A549 (cell line): ENCODE results near the gene TMEM35B. TPM values are rescaled to one million over a fixed set of nuclear protein-coding genes. Genes with fewer than 3 reads are reported as not detected.
"Not testable (repeated sequence)": the region's sequence is repeated elsewhere in the genome, so short reads cannot be mapped to it uniquely, and the experiment has no call there.

ENCODE experiments used
- ATAC-seq, 2 experiments: fragments of 200-7000 bp in 1 of 2; fragments of >200 bp in 1 of 2; cut with Nextera tagmentation in 1 of 2; cut with Tn5 transposase in 1 of 2; 3 replicates each; pipeline versions ENCODE4 v1.8.0 to v1.9.1; 2018 to 2020; ENCODE audit warnings: mild to moderate bottlenecking in 1 of 2, moderate library complexity in 1 of 2
- CTCF ChIA-PET: fragments of 300-600 bp; sonication (Branson Sonifier 250); formaldehyde crosslinking; extraction: SDS; loops from one replicate; lab custom pipeline; 2021; ENCODE audit warnings: antibody characterized with exemption, inconsistent platforms; lab: Yijun Ruan, JAX
- POLR2A ChIA-PET: fragments of 350-600 bp; formaldehyde crosslinking; extraction: SDS; loops from one replicate; lab custom pipeline; 2021; ENCODE audit warnings: antibody characterized with exemption, inconsistent platforms; lab: Yijun Ruan, JAX
- DNase-seq, 2 experiments: peaks; one replicate each; pipeline versions ENCODE4 v3.0.0 to v3.0.0-alpha.2; 2011 to 2016; ENCODE audit warnings: low read depth in 1 of 2, low spot score in 1 of 2
- FAIRE-seq: peaks from 2 replicates; lab custom pipeline; 2011; peaks lifted over from hg19 to GRCh38; lab: Jason Lieb, UNC
- H3K27ac ChIP-seq, 2 experiments: fragments of >200 bp; sonication (Bioruptor Twin); formaldehyde crosslinking; 3 replicates each; pipeline ENCODE4 v1.5.1; 2016 to 2017
- H3K4me1 ChIP-seq: fragments of >200 bp; sonication (Bioruptor Twin); formaldehyde crosslinking; 3 replicates; pipeline ENCODE4 v1.6.1; 2016
- H3K4me2 ChIP-seq: fragments of >200 bp; sonication (Bioruptor Twin); formaldehyde crosslinking; 3 replicates; pipeline ENCODE4 v1.6.1; 2016
- H3K4me3 ChIP-seq: fragments of >200 bp; sonication (Bioruptor Twin); formaldehyde crosslinking; 3 replicates; pipeline ENCODE4 v1.5.1; 2016
- H3K9me3 ChIP-seq: fragments of >200 bp; sonication (Bioruptor Twin); formaldehyde crosslinking; 3 replicates; pipeline ENCODE4 v1.6.1; 2016
- EHF ChIP-seq: fragments of 250-450 bp; sonication (Bioruptor Pico); IDR thresholded peaks from 2 replicates; pipeline ENCODE4 v1.5.0; 2020; ENCODE audit warnings: mild to moderate bottlenecking
- HOXB13 ChIP-seq: fragments of 250-450 bp; sonication (Bioruptor Pico); IDR thresholded peaks from 2 replicates; pipeline ENCODE4 v1.5.0; 2020; ENCODE audit warnings: low read depth, mild to moderate bottlenecking, moderate library complexity
- JUN ChIP-seq, 2 experiments: fragments of >200 bp; sonication (Bioruptor Twin); formaldehyde crosslinking; IDR thresholded peaks; 2 replicates in 1 of 2; 3 replicates in 1 of 2; pipeline ENCODE4 v1.6.1; 2016 to 2017
- KDM1A ChIP-seq: fragments of 200-600 bp; sonication (generic); IDR thresholded peaks from 2 replicates; pipeline ENCODE4 v1.6.1; 2016; ENCODE audit warnings: low read depth, mild to moderate bottlenecking
- MAFK ChIP-seq: fragments of 450-650 bp; IDR thresholded peaks from 2 replicates; pipeline ENCODE4 v1.6.1; 2014; ENCODE audit not compliant: partially characterized antibody
- NFE2L2 ChIP-seq: fragments of 150-350 bp; conservative IDR thresholded peaks from 2 replicates; pipeline ENCODE4 v1.6.1; 2014; ENCODE audit warnings: low read length
- NR3C1 ChIP-seq: fragments of >200 bp; sonication (Bioruptor Twin); formaldehyde crosslinking; IDR thresholded peaks from 3 replicates; pipeline ENCODE4 v1.6.1; 2017
- PHF8 ChIP-seq: fragments of 200-600 bp; sonication (generic); IDR thresholded peaks from 2 replicates; pipeline ENCODE4 v1.6.1; 2016; ENCODE audit warnings: low read depth, mild to moderate bottlenecking, antibody characterized with exemption, moderate library complexity, borderline replicate concordance
- POLR2A ChIP-seq: IDR thresholded peaks from 2 replicates; pipeline ENCODE4 v1.6.1; 2012; ENCODE audit warnings: mild to moderate bottlenecking, low read length
- RAD21 ChIP-seq, 2 experiments: fragments of >200 bp in 1 of 2; sonication (Bioruptor Twin) in 1 of 2; formaldehyde crosslinking in 1 of 2; IDR thresholded peaks in 1 of 2; conservative IDR thresholded peaks in 1 of 2; 2 replicates in 1 of 2; 3 replicates in 1 of 2; pipeline ENCODE4 v1.6.1; 2012 to 2018; ENCODE audit warnings: inconsistent platforms in 1 of 2
- RFX5 ChIP-seq: fragments of 450-650 bp; IDR thresholded peaks from 2 replicates; pipeline ENCODE4 v1.7.1; 2014; ENCODE audit warnings: antibody characterized with exemption, mild to moderate bottlenecking, moderate library complexity
- RNF2 ChIP-seq: fragments of 200-600 bp; sonication (generic); IDR thresholded peaks from 2 replicates; pipeline ENCODE4 v1.6.1; 2016; ENCODE audit warnings: low read depth, mild to moderate bottlenecking, antibody characterized with exemption, moderate library complexity, borderline replicate concordance
- TFCP2L1 ChIP-seq: fragments of 250-450 bp; sonication (Bioruptor Pico); IDR thresholded peaks from 2 replicates; pipeline ENCODE4 v1.5.0; 2021; ENCODE audit warnings: mild to moderate bottlenecking
- WGBS: methylation state at CpG from one replicate; pipeline ENCODE4 v1.1.6; 2017; ENCODE audit errors: missing lambda C conversion rate; 5-methylcytosine and 5-hydroxymethylcytosine counted together
- polyA plus RNA-seq, 4 experiments: library from polyadenylated mRNA; depleted of rRNA in 3 of 4; stranded (reverse); fragments of >200 nt; fragmentation: RNase III in 1 of 4; extraction: RNeasy Plus Mini Kit Qiagen cat#74134 plus additional on column Dnase treatment in 1 of 4; gene quantifications; 2 replicates in 3 of 4; 3 replicates in 1 of 4; pipeline ENCODE4 v1.2.3, GENCODE V29; 2011 to 2017
- TF ChIP-seq, protein P1 (sequence below): fragments of 250-450 bp; sonication (Bioruptor Pico); IDR thresholded peaks from 2 replicates; pipeline ENCODE4 v1.5.0; 2021; ENCODE audit warnings: mild to moderate bottlenecking, moderate library complexity, borderline replicate concordance
- TF ChIP-seq, protein P2 (sequence below): fragments of >200 bp; sonication (Bioruptor Twin); formaldehyde crosslinking; IDR thresholded peaks from 3 replicates; pipeline ENCODE4 v1.6.1; 2016
- TF ChIP-seq, protein P3 (sequence below): IDR thresholded peaks from 2 replicates; pipeline ENCODE4 v1.6.1; 2012; ENCODE audit warnings: low read depth, borderline replicate concordance

The TMEM35B gene
- polyA plus RNA-seq, 2 of the 4 experiments (the other 2 are of a cell fraction): 13.3 to 27.2 TPM

DNA sequence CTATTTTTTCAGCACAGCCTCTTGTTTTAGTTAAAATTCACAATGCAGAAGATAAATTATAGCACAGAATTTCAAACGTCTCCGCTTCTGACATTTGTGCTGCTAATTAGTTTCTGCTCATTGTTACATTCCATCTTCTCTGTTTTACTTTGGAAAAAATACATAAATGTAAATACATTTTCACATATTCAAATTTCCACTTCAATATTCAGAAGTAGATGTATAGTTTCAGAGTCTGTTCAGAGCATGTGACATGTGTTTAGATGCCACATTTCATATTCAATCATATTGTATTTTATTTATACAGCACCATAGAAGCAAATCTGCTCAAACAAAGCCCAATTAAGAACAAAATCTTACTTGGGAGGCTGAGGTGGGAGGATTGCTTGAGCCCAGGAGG is 19.6 kb downstream of the TMEM35B start:
- ChIA-PET CTCF (no interaction called here), POLR2A (no interaction called here)
- Histone ChIP-seq H3K4me1 (no peaks in the 10 kb centered on the region), H3K4me3 (no peak overlapping the region), H3K27ac (no peak overlapping the region), H3K9me3 (peaks cover 11% of the 10 kb centered on the region), H3K4me2 (no peak overlapping the region)
- FAIRE-seq (no peak), ATAC-seq (no peak), DNase-seq (no peak)
- TF ChIP-seq EHF (CRISPR knock-in tag): no peak
- TF ChIP-seq, protein P1, sequence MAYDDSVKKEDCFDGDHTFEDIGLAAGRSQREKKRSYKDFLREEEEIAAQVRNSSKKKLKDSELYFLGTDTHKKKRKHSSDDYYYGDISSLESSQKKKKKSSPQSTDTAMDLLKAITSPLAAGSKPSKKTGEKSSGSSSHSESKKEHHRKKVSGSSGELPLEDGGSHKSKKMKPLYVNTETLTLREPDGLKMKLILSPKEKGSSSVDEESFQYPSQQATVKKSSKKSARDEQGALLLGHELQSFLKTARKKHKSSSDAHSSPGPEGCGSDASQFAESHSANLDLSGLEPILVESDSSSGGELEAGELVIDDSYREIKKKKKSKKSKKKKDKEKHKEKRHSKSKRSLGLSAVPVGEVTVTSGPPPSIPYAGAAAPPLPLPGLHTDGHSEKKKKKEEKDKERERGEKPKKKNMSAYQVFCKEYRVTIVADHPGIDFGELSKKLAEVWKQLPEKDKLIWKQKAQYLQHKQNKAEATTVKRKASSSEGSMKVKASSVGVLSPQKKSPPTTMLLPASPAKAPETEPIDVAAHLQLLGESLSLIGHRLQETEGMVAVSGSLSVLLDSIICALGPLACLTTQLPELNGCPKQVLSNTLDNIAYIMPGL: no peak
- no peak for TF ChIP-seq JUN (IDR thresholded peaks at IDR 0.05)
- no peak for TF ChIP-seq NR3C1
- TF ChIP-seq PHF8: no peak
- TF ChIP-seq RNF2: no peak
- TF ChIP-seq POLR2A: no peak
- TF ChIP-seq, protein P2, sequence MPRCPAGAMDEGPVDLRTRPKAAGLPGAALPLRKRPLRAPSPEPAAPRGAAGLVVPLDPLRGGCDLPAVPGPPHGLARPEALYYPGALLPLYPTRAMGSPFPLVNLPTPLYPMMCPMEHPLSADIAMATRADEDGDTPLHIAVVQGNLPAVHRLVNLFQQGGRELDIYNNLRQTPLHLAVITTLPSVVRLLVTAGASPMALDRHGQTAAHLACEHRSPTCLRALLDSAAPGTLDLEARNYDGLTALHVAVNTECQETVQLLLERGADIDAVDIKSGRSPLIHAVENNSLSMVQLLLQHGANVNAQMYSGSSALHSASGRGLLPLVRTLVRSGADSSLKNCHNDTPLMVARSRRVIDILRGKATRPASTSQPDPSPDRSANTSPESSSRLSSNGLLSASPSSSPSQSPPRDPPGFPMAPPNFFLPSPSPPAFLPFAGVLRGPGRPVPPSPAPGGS: no peak
- TF ChIP-seq KDM1A: no peak
- TF ChIP-seq HOXB13 (CRISPR knock-in tag): no peak
- 66% methylated on average over 2 of the region's 2 CpGs for WGBS

DNA sequence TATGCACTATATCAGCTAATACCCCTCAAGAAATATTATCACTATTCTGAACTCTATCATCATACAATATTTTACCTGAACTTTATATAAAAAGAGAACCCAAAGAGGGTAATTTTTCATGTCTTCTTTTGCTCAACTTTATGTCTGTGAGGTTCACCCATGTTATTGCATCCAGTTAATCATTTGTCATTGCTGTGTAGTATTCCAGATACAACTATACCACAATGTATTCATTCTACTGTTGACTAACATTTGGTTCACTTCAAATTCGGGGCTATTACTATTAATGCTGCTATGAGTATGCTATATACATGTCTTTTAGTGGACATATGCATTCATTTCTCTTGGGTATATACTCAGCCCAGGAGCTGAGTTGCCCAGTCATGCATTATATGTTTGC is 34.7 kb downstream of the TMEM35B start:
- 0% methylated on average over 1 of the region's 1 CpG for WGBS
- Histone ChIP-seq H3K9me3 (no peaks in the 10 kb centered on the region), H3K27ac (no peak overlapping the region), H3K4me2 (no peak overlapping the region), H3K4me3 (no peak overlapping the region), H3K4me1 (no peaks in the 10 kb centered on the region)
- TF ChIP-seq, protein P3, sequence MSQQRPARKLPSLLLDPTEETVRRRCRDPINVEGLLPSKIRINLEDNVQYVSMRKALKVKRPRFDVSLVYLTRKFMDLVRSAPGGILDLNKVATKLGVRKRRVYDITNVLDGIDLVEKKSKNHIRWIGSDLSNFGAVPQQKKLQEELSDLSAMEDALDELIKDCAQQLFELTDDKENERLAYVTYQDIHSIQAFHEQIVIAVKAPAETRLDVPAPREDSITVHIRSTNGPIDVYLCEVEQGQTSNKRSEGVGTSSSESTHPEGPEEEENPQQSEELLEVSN: no peak
- no peak for TF ChIP-seq RFX5
- TF ChIP-seq HOXB13 (CRISPR knock-in tag): no peak
- TF ChIP-seq, protein P2: no peak
- no peak for TF ChIP-seq POLR2A
- TF ChIP-seq RAD21 (conservative IDR thresholded peaks at IDR 0.05 in 1 of 2, IDR thresholded peaks at IDR 0.05 in 1 of 2): no peak
- TF ChIP-seq TFCP2L1 (CRISPR knock-in tag): no peak
- TF ChIP-seq MAFK: no peak
- TF ChIP-seq EHF (CRISPR knock-in tag): no peak
- TF ChIP-seq NFE2L2: no peak
- FAIRE-seq: no peak
- POLR2A ChIA-PET: no interaction called here
- no peak for DNase-seq
- CTCF ChIA-PET: no interaction called here
- no peak for ATAC-seq

DNA sequence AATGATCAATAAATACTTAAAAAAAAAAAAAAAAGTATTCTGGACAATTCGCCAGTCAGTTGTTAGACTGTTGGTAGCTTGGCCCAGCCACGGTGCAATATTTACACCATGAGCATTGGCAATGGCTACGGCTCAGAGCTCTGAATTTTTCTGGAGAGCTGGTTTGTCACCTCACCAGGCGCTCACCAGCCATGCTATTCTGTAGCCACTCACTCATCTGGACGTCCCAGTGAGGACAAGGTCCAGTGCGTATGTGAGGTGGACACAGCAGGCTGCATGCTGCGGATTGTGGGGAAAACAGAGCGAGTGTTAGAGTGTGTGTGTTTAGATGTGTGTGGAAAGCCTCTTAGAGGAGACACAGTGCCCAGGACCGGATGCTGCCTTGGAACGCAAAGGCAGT is 36.4 kb downstream of the TMEM35B start:
- H3K4me3 ChIP-seq, H3K4me1 ChIP-seq, POLR2A ChIA-PET, H3K9me3 ChIP-seq, H3K4me2 ChIP-seq, DNase-seq, FAIRE-seq, ATAC-seq, H3K27ac ChIP-seq: not testable (repeated sequence)
- CTCF ChIA-PET: interaction anchor here (1.1 kb wide), 1 partner anchor 19 kb away, joined by 3 read pairs; the partner anchor contains the start of gene DLGAP3
- 52% methylated on average over 10 of the region's 10 CpGs for WGBS

DNA sequence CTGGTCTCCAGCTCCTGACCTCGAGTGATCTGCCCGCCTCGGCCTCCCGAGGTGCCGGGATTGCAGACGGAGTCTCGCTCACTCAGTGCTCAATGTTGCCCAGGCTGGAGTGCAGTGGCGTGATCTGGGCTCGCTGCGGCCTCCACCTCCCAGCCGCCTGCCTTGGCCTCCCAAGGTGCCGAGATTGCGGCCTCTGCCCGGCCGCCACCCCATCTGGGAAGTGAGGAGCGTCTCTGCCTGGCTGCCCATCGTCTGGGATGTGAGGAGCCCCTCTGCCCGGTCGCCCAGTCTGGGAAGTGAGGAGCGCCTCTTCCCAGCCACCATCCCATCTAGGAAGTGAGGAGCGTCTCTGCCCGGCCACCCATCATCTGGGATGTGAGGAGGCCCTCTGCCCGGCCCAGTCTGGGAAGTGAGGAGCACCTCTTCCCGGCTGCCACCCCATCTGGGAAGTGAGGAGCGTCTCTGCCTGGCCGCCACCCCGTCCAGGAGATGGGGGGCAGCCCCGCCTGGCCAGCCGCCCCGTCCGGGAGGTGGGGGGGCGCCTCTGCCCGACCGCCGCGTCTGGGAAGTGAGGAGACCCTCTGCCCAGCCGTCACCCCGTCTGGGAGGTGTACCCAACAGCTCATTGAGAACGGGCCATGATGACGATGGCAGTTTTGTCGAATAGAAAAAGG is 37.4 kb downstream of the TMEM35B start:
- CTCF ChIA-PET, H3K9me3 ChIP-seq, POLR2A ChIA-PET, H3K4me1 ChIP-seq, DNase-seq, H3K4me3 ChIP-seq, H3K4me2 ChIP-seq, FAIRE-seq, ATAC-seq, H3K27ac ChIP-seq: not testable (repeated sequence)
- 64% methylated on average over 9 of the region's 41 CpGs for WGBS
